H1 (cell line): Measurements from ENCODE around the gene OTOP1. TPM values are rescaled to one million over a fixed set of nuclear protein-coding genes. Genes with fewer than 3 reads are reported as not detected.
"Not testable (repeated sequence)": the region's sequence is repeated elsewhere in the genome, so short reads cannot be mapped to it uniquely, and the experiment has no call there.

Experiments
- CTCF ChIA-PET: fragments of 300-600 bp; sonication (Branson Sonifier 250); formaldehyde crosslinking; loops from one replicate; lab custom pipeline; 2021; ENCODE audit not compliant: partially characterized antibody; lab: Charles Lee
- POLR2A ChIA-PET: fragments of 300-600 bp; sonication (Branson Sonifier 250); formaldehyde crosslinking; loops from one replicate; lab custom pipeline; 2021; ENCODE audit warnings: inconsistent platforms; ENCODE audit not compliant: partially characterized antibody; lab: Charles Lee
- DNase-seq, 2 experiments: peaks; one replicate each; pipeline versions ENCODE4 v3.0.0 to v3.0.0-alpha.2; 2010 to 2022; ENCODE audit warnings: low spot score in 2 of 2, low read depth in 1 of 2, mixed read lengths in 1 of 2
- FAIRE-seq: peaks from 2 replicates; lab custom pipeline; 2011; peaks lifted over from hg19 to GRCh38; lab: Jason Lieb, UNC
- H2AFZ ChIP-seq: 2 replicates; pipeline ENCODE4 v1.8.1; 2012; ENCODE audit warnings: low read length, inconsistent platforms
- H2AK5ac ChIP-seq: 2 replicates; pipeline ENCODE4 v1.6.1; 2013; ENCODE audit warnings: low read depth, low read length
- H2BK120ac ChIP-seq: replicated peaks from 2 replicates; pipeline ENCODE3; 2013; ENCODE audit warnings: low read depth, low read length, inconsistent platforms
- H2BK12ac ChIP-seq: 2 replicates; pipeline ENCODE4 v1.6.1; 2013; ENCODE audit warnings: low read depth, low read length
- H2BK15ac ChIP-seq: 2 replicates; pipeline ENCODE4 v1.6.1; 2013; ENCODE audit warnings: low read length
- H2BK20ac ChIP-seq: 2 replicates; pipeline ENCODE4 v1.6.1; 2013; ENCODE audit warnings: low read length
- H2BK5ac ChIP-seq: 2 replicates; pipeline ENCODE4 v1.6.1; 2013; ENCODE audit warnings: low read depth, low read length
- H3K14ac ChIP-seq: 2 replicates; pipeline ENCODE4 v1.6.1; 2013; ENCODE audit warnings: inconsistent platforms; ENCODE audit not compliant: insufficient read length
- H3K18ac ChIP-seq: 2 replicates; pipeline ENCODE4 v1.6.1; 2013; ENCODE audit warnings: low read length; ENCODE audit errors: extremely low read depth
- H3K23ac ChIP-seq: 2 replicates; pipeline ENCODE4 v1.6.1; 2013; ENCODE audit warnings: inconsistent platforms; ENCODE audit not compliant: insufficient read length
- H3K23me2 ChIP-seq: 2 replicates; pipeline ENCODE4 v1.6.1; 2013; ENCODE audit warnings: low read depth, low read length
- H3K27ac ChIP-seq: 2 replicates; pipeline ENCODE4 v1.6.1; 2011; ENCODE audit warnings: low read depth, low read length, inconsistent platforms
- H3K27me3 ChIP-seq, 4 experiments: replicated peaks in 1 of 4; 1 replicate in 1 of 4; 2 replicates in 3 of 4; pipeline versions ENCODE4 v1.6.1 to v1.8.1; 2011 to 2013; ENCODE audit warnings: low read length in 3 of 4, mild to moderate bottlenecking in 3 of 4, inconsistent platforms in 2 of 4, mixed read lengths in 2 of 4, moderate library complexity in 1 of 4; ENCODE audit not compliant: control insufficient read depth in 3 of 4, insufficient read depth in 3 of 4; ENCODE audit errors: extremely low read depth in 1 of 4
- H3K36me3 ChIP-seq, 4 experiments: 2 replicates each; pipeline versions ENCODE4 v1.6.1 to v1.8.1; 2011 to 2013; ENCODE audit warnings: mild to moderate bottlenecking in 4 of 4, low read length in 3 of 4, moderate library complexity in 2 of 4, control low read depth in 1 of 4, inconsistent platforms in 1 of 4; ENCODE audit not compliant: insufficient read depth in 4 of 4, control insufficient read depth in 2 of 4
- H3K4ac ChIP-seq: replicated peaks from 2 replicates; pipeline ENCODE3; 2013; ENCODE audit warnings: low read length, low read depth, mixed read lengths, inconsistent platforms; ENCODE audit not compliant: insufficient read length
- H3K4me1 ChIP-seq, 4 experiments: replicated peaks in 1 of 4; 1 replicate in 1 of 4; 2 replicates in 3 of 4; pipeline versions ENCODE4 v1.6.1 to v1.8.1; 2011 to 2013; ENCODE audit warnings: low read length in 3 of 4, inconsistent platforms in 2 of 4, mixed read lengths in 1 of 4; ENCODE audit not compliant: insufficient read depth in 4 of 4, control insufficient read depth in 3 of 4
- H3K4me2 ChIP-seq, 2 experiments: 2 replicates each; pipeline versions ENCODE4 v1.6.1 to v1.8.1; 2011 to 2013; ENCODE audit warnings: low read depth in 2 of 2, low read length in 2 of 2, control low read depth in 1 of 2, inconsistent platforms in 1 of 2, mild to moderate bottlenecking in 1 of 2; ENCODE audit not compliant: insufficient read depth in 1 of 2
- H3K4me3 ChIP-seq, 4 experiments: fragments of 200-600, 300-600 bp in 1 of 4; sonication (generic), shearing (Covaris generic), sonication (Bioruptor Twin) in 1 of 4; 2 replicates each; pipeline versions ENCODE4 v1.5.1 to v1.8.1; 2011 to 2016; ENCODE audit warnings: low read length in 4 of 4, low read depth in 3 of 4, control low read depth in 2 of 4, inconsistent platforms in 2 of 4, mild to moderate bottlenecking in 2 of 4, mixed read lengths in 1 of 4, moderate library complexity in 1 of 4; ENCODE audit not compliant: insufficient read depth in 2 of 4; ENCODE audit errors: extremely low read depth in 1 of 4
- H3K56ac ChIP-seq: replicated peaks from 2 replicates; pipeline ENCODE3; 2013; ENCODE audit warnings: low read depth, mild to moderate bottlenecking, mixed read lengths, low read length, inconsistent platforms; ENCODE audit not compliant: insufficient read length
- H3K79me1 ChIP-seq: 2 replicates; pipeline ENCODE4 v1.6.1; 2013; ENCODE audit warnings: low read depth, low read length, control low read depth
- H3K79me2 ChIP-seq, 2 experiments: 2 replicates each; pipeline versions ENCODE4 v1.6.1 to v1.8.1; 2012 to 2013; ENCODE audit warnings: low read length in 2 of 2, mild to moderate bottlenecking in 2 of 2, inconsistent platforms in 1 of 2; ENCODE audit not compliant: insufficient read depth in 2 of 2, control insufficient read depth in 1 of 2
- H3K9ac ChIP-seq, 4 experiments: replicated peaks in 1 of 4; 1 replicate in 1 of 4; 2 replicates in 3 of 4; pipeline versions ENCODE4 v1.6.1 to v1.8.1; 2011 to 2013; ENCODE audit warnings: low read depth in 3 of 4, low read length in 3 of 4, control low read depth in 2 of 4, mild to moderate bottlenecking in 2 of 4, moderate library complexity in 2 of 4, inconsistent platforms in 1 of 4; ENCODE audit errors: extremely low read depth in 1 of 4
- H3K9me3 ChIP-seq, 2 experiments: 2 replicates each; pipeline versions ENCODE4 v1.6.1 to v1.8.1; 2012 to 2013; ENCODE audit warnings: mild to moderate bottlenecking in 2 of 2, moderate library complexity in 2 of 2, control low read depth in 1 of 2, inconsistent platforms in 1 of 2, low read depth in 1 of 2, low read length in 1 of 2, mixed read lengths in 1 of 2; ENCODE audit not compliant: insufficient read depth in 2 of 2
- H4K20me1 ChIP-seq, 2 experiments: replicated peaks in 1 of 2; 2 replicates each; pipeline versions ENCODE3 to v1.8.1; 2011 to 2013; ENCODE audit warnings: inconsistent platforms in 2 of 2, low read length in 2 of 2, mild to moderate bottlenecking in 1 of 2; ENCODE audit not compliant: insufficient read depth in 2 of 2, control insufficient read depth in 1 of 2
- H4K5ac ChIP-seq: 2 replicates; pipeline ENCODE4 v1.6.1; 2013; ENCODE audit warnings: low read length, low read depth, mixed read lengths, inconsistent platforms; ENCODE audit not compliant: insufficient read length
- H4K8ac ChIP-seq: 2 replicates; pipeline ENCODE4 v1.8.0; 2013; ENCODE audit warnings: mild to moderate bottlenecking, moderate library complexity, low read length, inconsistent platforms; ENCODE audit not compliant: insufficient read depth; ENCODE audit errors: extremely low read depth
- H4K91ac ChIP-seq: replicated peaks from 2 replicates; pipeline ENCODE3; 2013; ENCODE audit warnings: low read length, mixed read lengths, inconsistent platforms; ENCODE audit not compliant: insufficient read length
- WGBS, 2 experiments: shearing (Covaris generic) in 1 of 2; methylation state at CpG; one replicate each; pipeline versions ENCODE4 v1.1.6 to v1.1.7; 2013 to 2015; ENCODE audit warnings: low lambda C conversion rate in 2 of 2, mixed read lengths in 2 of 2, inconsistent platforms in 1 of 2, low coverage in 1 of 2, missing lambda C conversion rate in 1 of 2; ENCODE audit not compliant: insufficient replicate concordance in 2 of 2, insufficient coverage in 1 of 2, insufficient read length in 1 of 2; ENCODE audit errors: extremely low coverage in 1 of 2, missing lambda C conversion rate in 1 of 2; 5-methylcytosine and 5-hydroxymethylcytosine counted together
- polyA plus RNA-seq, 7 experiments: library from polyadenylated mRNA; depleted of rRNA in 3 of 7; stranded (reverse) in 5 of 7; unstranded in 2 of 7; fragments of >200 nt in 5 of 7; fragments of 200-250 nt in 2 of 7; gene quantifications; 1 replicate in 5 of 7; 2 replicates in 1 of 7; 4 replicates in 1 of 7; pipeline versions ENCODE4 v1.2.1 to v1.2.3, GENCODE V29; 2011 to 2013; ENCODE audit warnings: missing spikeins in 2 of 7, mixed read lengths in 2 of 7
- total RNA-seq: library from RNA; stranded (reverse); fragmentation: NEBNext Ultra II Directional; extraction: Animal tissue kit (Norgen Biotek cat#: 25700); gene quantifications from 2 replicates; pipeline ENCODE4 v1.2.1, GENCODE V29; 2021

Gene OTOP1
- total and polyA plus RNA-seq, 2 of the 8 experiments (the other 6 are each of a cell fraction or from before 2014, with no cell fraction given), result not detected

DNA sequence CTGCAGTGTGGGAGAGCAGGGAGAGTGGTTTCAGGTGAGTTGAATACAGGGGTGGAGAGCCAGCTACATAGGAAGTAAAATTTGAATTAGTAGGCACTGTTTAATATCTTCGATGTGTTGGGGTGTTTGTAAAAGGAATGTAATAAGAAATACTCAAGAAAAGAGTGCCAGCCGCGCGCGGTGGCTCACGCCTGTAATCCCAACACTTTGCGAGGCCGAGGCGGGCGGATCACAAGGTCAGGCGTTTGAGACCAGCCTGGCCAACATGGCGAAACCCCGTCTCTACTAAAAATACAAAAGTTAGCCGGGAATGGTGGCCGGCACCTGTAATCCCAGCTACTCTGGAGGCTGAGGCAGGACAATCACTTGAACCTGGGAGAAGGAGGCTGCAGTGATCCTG is 22.6 kb upstream of the OTOP1 start:
- not testable (repeated sequence) for H2AK5ac ChIP-seq, DNase-seq, H3K4ac ChIP-seq, H3K27ac ChIP-seq, H2BK15ac ChIP-seq, H2BK20ac ChIP-seq, H3K79me2 ChIP-seq, H4K8ac ChIP-seq, H3K56ac ChIP-seq, H3K23ac ChIP-seq, H4K20me1 ChIP-seq, H3K9ac ChIP-seq, H3K9me3 ChIP-seq, H2BK12ac ChIP-seq, H3K14ac ChIP-seq, H2AFZ ChIP-seq, H2BK5ac ChIP-seq, H4K5ac ChIP-seq, H4K91ac ChIP-seq, H3K27me3 ChIP-seq, H2BK120ac ChIP-seq, H3K79me1 ChIP-seq, FAIRE-seq, H3K4me1 ChIP-seq, H3K18ac ChIP-seq, H3K23me2 ChIP-seq
- POLR2A ChIA-PET, result interaction anchor here (1.0 kb wide), 1 partner anchor 17 kb away, joined by 3 read pairs; no protein-coding TSS in a partner anchor
- Histone ChIP-seq H3K36me3 (peaks cover 0 to 11% (median 4%) of the 10 kb centered on the region in 4 experiments; a peak in 4 of 8 replicates), H3K4me3 (peak overlapping the region in 1 of 4 experiments; percentile 94; a peak in 3 of 8 replicates), H3K4me2 (peak overlapping the region; percentile 87 to 89; a peak in 2 of 4 replicates)
- 91% methylated on average over 11 of the region's 15 CpGs; no CpG with 5 or more reads in 1 of the 2 experiments for WGBS, 2 experiments
- CTCF ChIA-PET, result interaction anchor here (1.5 to 1.7 kb wide), 2 partner anchors 10 to 44 kb away, joined by 3 to 8 read pairs; no protein-coding TSS in a partner anchor
